ENCODE results near the gene GRM1.

GRCh38 chr6:146110990-146111389 is 82.1 kb downstream of the GRM1 start:
- TF ChIP-seq CTCF (IDR thresholded peaks at IDR 0.05) (no peak), POLR2A (IDR thresholded peaks at IDR 0.05) (no peak)
